Measurements from ENCODE around the gene CD247. TPM values are rescaled to one million over a fixed set of nuclear protein-coding genes. Genes with fewer than 3 reads are reported as not detected.

Gene CD247
- total RNA-seq, 4 donors from 2014 or later: 0.26 to 2.0 (median 0.52) TPM; not detected in 1

- TF ChIP-seq POLR2AphosphoS5 (IDR thresholded peaks at IDR 0.05) (no peak), EP300 (IDR thresholded peaks at IDR 0.05) (no peak), POLR2A (IDR thresholded peaks at IDR 0.05; ENCODE audit: low read depth) (no peak)
- TF ChIP-seq, protein P1, sequence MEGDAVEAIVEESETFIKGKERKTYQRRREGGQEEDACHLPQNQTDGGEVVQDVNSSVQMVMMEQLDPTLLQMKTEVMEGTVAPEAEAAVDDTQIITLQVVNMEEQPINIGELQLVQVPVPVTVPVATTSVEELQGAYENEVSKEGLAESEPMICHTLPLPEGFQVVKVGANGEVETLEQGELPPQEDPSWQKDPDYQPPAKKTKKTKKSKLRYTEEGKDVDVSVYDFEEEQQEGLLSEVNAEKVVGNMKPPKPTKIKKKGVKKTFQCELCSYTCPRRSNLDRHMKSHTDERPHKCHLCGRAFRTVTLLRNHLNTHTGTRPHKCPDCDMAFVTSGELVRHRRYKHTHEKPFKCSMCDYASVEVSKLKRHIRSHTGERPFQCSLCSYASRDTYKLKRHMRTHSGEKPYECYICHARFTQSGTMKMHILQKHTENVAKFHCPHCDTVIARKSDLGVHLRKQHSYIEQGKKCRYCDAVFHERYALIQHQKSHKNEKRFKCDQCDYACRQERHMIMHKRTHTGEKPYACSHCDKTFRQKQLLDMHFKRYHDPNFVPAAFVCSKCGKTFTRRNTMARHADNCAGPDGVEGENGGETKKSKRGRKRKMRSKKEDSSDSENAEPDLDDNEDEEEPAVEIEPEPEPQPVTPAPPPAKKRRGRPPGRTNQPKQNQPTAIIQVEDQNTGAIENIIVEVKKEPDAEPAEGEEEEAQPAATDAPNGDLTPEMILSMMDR (IDR thresholded peaks at IDR 0.05): no peak
- no peaks in the 10 kb centered on the region for H3K9me3 ChIP-seq
- no peak for DNase-seq (ENCODE audit: extremely low spot score)
- intact Hi-C loops (cut with DNase I): no loop called here
- H3K4me1 ChIP-seq: peaks cover 0 to 12% (median 0%) of the 10 kb centered on the region in 4 donors
- H3K27me3 ChIP-seq: no peaks in the 10 kb centered on the region
- 85% methylated on average over 15 of the region's 15 CpGs for WGBS
- no peak overlapping the region for H3K4me3 ChIP-seq
- H3K36me3 ChIP-seq: peaks cover 0 to 16% (median 2%) of the 10 kb centered on the region in 4 donors
- no peak overlapping the region for H3K27ac ChIP-seq (replicated peaks in 1 of 4)
Measured at GRCh38 chr1:167423684-167424619, 94.4 kb downstream of the CD247 start.

- whole genome bisulfite sequencing: 48% methylated on average over 3 of the region's 3 CpGs
- intact Hi-C loops (cut with DNase I): no loop called here
- Histone ChIP-seq H3K36me3 (peaks cover 0 to 39% (median 10%) of the 10 kb centered on the region in 4 donors), H3K4me1 (no peaks in the 10 kb centered on the region), H3K9me3 (no peaks in the 10 kb centered on the region), H3K27me3 (no peaks in the 10 kb centered on the region), H3K27ac (replicated peaks in 1 of 4) (no peak overlapping the region), H3K4me3 (no peak overlapping the region)
- no peak for DNase-seq (ENCODE audit: extremely low spot score)
- TF ChIP-seq, protein P1 (IDR thresholded peaks at IDR 0.05): no peak
- TF ChIP-seq EP300 (IDR thresholded peaks at IDR 0.05): no peak
- no peak for TF ChIP-seq POLR2A (IDR thresholded peaks at IDR 0.05; ENCODE audit: low read depth)
- no peak for TF ChIP-seq POLR2AphosphoS5 (IDR thresholded peaks at IDR 0.05)
Measured at GRCh38 chr1:167420510-167420909, 97.8 kb downstream of the CD247 start.

DNA sequence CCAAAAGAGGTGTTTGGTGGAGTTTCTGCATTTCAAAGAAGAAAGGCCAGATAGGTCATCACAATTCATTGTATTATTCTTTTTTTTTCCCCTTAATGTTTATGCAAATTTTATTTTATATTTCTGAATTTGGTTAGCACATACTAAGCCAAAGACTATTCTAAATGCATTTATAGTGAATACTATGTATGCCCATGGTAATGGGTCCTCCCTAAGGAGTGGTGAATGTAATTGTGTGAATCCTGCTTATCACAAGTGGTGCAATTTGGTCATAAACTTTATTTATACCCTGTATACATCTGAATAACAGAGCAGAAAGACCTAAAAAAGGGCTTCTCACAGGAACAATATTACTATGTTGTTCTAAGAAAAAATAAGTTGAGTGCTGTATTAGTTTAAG, 99.1 kb downstream of the CD247 start:
- Histone ChIP-seq H3K9me3 (no peaks in the 10 kb centered on the region), H3K27me3 (no peaks in the 10 kb centered on the region), H3K4me3 (no peak overlapping the region), H3K36me3 (peaks cover 0 to 39% (median 20%) of the 10 kb centered on the region in 4 donors), H3K4me1 (no peaks in the 10 kb centered on the region), H3K27ac (replicated peaks in 1 of 4) (no peak overlapping the region)
- no peak for TF ChIP-seq EP300 (IDR thresholded peaks at IDR 0.05)
- TF ChIP-seq, protein P1 (IDR thresholded peaks at IDR 0.05): no peak
- TF ChIP-seq POLR2A (IDR thresholded peaks at IDR 0.05; ENCODE audit: low read depth): no peak
- TF ChIP-seq POLR2AphosphoS5 (IDR thresholded peaks at IDR 0.05): no peak
- DNase-seq (ENCODE audit: extremely low spot score): no peak
- intact Hi-C loops (cut with DNase I): loop anchor here (10.0 kb wide), 1 partner anchor 154 kb away; no protein-coding TSS in a partner anchor

- intact Hi-C loops (cut with DNase I): loop anchor here (10.0 kb wide), 1 partner anchor 154 kb away; no protein-coding TSS in a partner anchor
- DNase-seq (ENCODE audit: extremely low spot score): no peak
- peaks cover 0 to 45% (median 27%) of the 10 kb centered on the region in 4 donors for H3K36me3 ChIP-seq
- H3K4me3 ChIP-seq: no peak overlapping the region
- TF ChIP-seq EP300 (IDR thresholded peaks at IDR 0.05): no peak
- no peak overlapping the region for H3K27ac ChIP-seq (replicated peaks in 1 of 4)
- no peaks in the 10 kb centered on the region for H3K4me1 ChIP-seq
- H3K27me3 ChIP-seq: no peaks in the 10 kb centered on the region
- no peaks in the 10 kb centered on the region for H3K9me3 ChIP-seq
Measured at GRCh38 chr1:167418391-167418790, 99.9 kb downstream of the CD247 start.

DNA sequence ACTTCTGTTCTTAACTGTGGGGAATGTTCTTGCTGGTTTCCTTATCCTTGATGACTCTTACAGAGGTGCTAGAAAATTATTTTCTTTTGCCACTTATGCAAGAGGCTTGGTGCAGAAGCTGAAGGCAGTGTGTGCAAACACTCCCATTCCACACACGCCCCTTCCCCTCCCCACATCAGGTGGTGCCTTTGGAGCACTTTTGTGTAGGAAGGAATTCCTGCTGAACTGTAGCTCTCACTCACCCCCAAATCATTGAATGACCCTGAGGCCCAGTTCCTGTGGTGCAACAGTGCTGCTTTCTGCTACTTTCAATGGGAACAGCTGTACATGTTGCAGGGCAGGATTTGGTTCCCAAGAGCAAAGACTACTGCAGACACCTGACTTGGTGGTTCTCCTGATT, 101.8 kb downstream of the CD247 start:
- no peak for DNase-seq (ENCODE audit: extremely low spot score)
- WGBS: 86% methylated on average over 1 of the region's 1 CpG
- Histone ChIP-seq H3K4me1 (no peaks in the 10 kb centered on the region), H3K27ac (replicated peaks in 1 of 4) (no peak overlapping the region), H3K36me3 (peaks cover 9 to 62% (median 45%) of the 10 kb centered on the region in 4 donors), H3K4me3 (no peak overlapping the region), H3K27me3 (no peaks in the 10 kb centered on the region), H3K9me3 (no peaks in the 10 kb centered on the region)
- TF ChIP-seq POLR2A (IDR thresholded peaks at IDR 0.05; ENCODE audit: low read depth) (no peak), POLR2AphosphoS5 (IDR thresholded peaks at IDR 0.05) (no peak), EP300 (IDR thresholded peaks at IDR 0.05) (no peak)
- TF ChIP-seq, protein P1 (IDR thresholded peaks at IDR 0.05): no peak
- intact Hi-C loops (cut with DNase I): loop anchor here (10.0 kb wide), 1 partner anchor 152 kb away; no protein-coding TSS in a partner anchor
